Measurements from ENCODE around the gene PAK6. TPM values are rescaled to one million over a fixed set of nuclear protein-coding genes. Genes with fewer than 3 reads are reported as not detected.

PAK6 gene
- total RNA-seq, 1 donor from 2014 or later, result 3.4 TPM

GRCh38 chr15:40255033-40255432, 16.2 kb downstream of the PAK6 start:
- DNase-seq (ENCODE audit: low read depth), result no peak

GRCh38 chr15:40256638-40257235, 17.9 kb downstream of the PAK6 start:
- DNase-seq (ENCODE audit: low read depth), result peak; percentile 58

- DNase-seq (ENCODE audit: low read depth), result no peak
Observed at GRCh38 chr15:40257656-40258450, 19.0 kb downstream of the PAK6 start.

- no peak for DNase-seq (ENCODE audit: low read depth)
Observed at GRCh38 chr15:40258544-40258943, 19.7 kb downstream of the PAK6 start.

- DNase-seq (ENCODE audit: low read depth), result no peak
Observed at GRCh38 chr15:40259021-40259420, 20.2 kb downstream of the PAK6 start.

- no peak for DNase-seq (ENCODE audit: low read depth)
Observed at GRCh38 chr15:40263024-40263754, 24.3 kb downstream of the PAK6 start.

- DNase-seq (ENCODE audit: low read depth), result no peak
Observed at GRCh38 chr15:40264321-40265153, 25.7 kb downstream of the PAK6 start.

GRCh38 chr15:40265355-40265754, 26.5 kb downstream of the PAK6 start:
- DNase-seq (ENCODE audit: low read depth), result no peak

- no peak for DNase-seq (ENCODE audit: low read depth)
Observed at GRCh38 chr15:40265875-40266274, 27.0 kb downstream of the PAK6 start.

GRCh38 chr15:40266828-40267304, 28.0 kb downstream of the PAK6 start:
- peak; percentile 80 for DNase-seq (ENCODE audit: low read depth)

GRCh38 chr15:40267670-40268069, 28.8 kb downstream of the PAK6 start:
- DNase-seq (ENCODE audit: low read depth), result no peak

- DNase-seq (ENCODE audit: low read depth), result no peak
Observed at GRCh38 chr15:40269604-40270003, 30.7 kb downstream of the PAK6 start.

- no peak for DNase-seq (ENCODE audit: low read depth)
Observed at GRCh38 chr15:40270246-40270995, 31.6 kb downstream of the PAK6 start.

- DNase-seq (ENCODE audit: low read depth), result no peak
Observed at GRCh38 chr15:40271685-40272484, 33.0 kb downstream of the PAK6 start.

GRCh38 chr15:40272485-40273056, 33.7 kb downstream of the PAK6 start:
- DNase-seq (ENCODE audit: low read depth), result no peak

- no peak for DNase-seq (ENCODE audit: low read depth)
Observed at GRCh38 chr15:40273428-40273827, 34.6 kb downstream of the PAK6 start.

GRCh38 chr15:40274350-40275274, 35.7 kb downstream of the PAK6 start:
- DNase-seq (ENCODE audit: low read depth), result peak; percentile 43

GRCh38 chr15:40275523-40275922, 36.7 kb downstream of the PAK6 start:
- DNase-seq (ENCODE audit: low read depth), result no peak

GRCh38 chr15:40275954-40276353, 37.1 kb downstream of the PAK6 start:
- no peak for DNase-seq (ENCODE audit: low read depth)

Measured in renal cortical epithelial cell (primary cell).